ENCODE measurements around the gene SCRN1.

The SCRN1 gene

GRCh38 chr7:29929018-29929807 lies 60.4 kb downstream of the SCRN1 start:
- no peak for DNase-seq (ENCODE audit: low read depth in 1 of 2, low spot score in 1 of 2)

GRCh38 chr7:29926741-29927140 lies 62.9 kb downstream of the SCRN1 start:
- DNase-seq (ENCODE audit: low read depth in 1 of 2, low spot score in 1 of 2) = no peak

- DNase-seq (ENCODE audit: low read depth in 1 of 2, low spot score in 1 of 2) = no peak
These were observed 63.4 kb downstream of the SCRN1 start for GRCh38 chr7:29926216-29926615.

GRCh38 chr7:29924684-29925083 lies 64.9 kb downstream of the SCRN1 start:
- DNase-seq (ENCODE audit: low read depth in 1 of 2, low spot score in 1 of 2) = no peak

GRCh38 chr7:29924006-29924405 lies 65.6 kb downstream of the SCRN1 start:
- DNase-seq (ENCODE audit: low read depth in 1 of 2, low spot score in 1 of 2) = no peak

- no peak for DNase-seq (ENCODE audit: low read depth in 1 of 2, low spot score in 1 of 2)
These were observed 66.5 kb downstream of the SCRN1 start for GRCh38 chr7:29922921-29923700.

GRCh38 chr7:29921404-29922010 lies 68.1 kb downstream of the SCRN1 start:
- DNase-seq (ENCODE audit: low read depth in 1 of 2, low spot score in 1 of 2) = no peak

GRCh38 chr7:29920491-29920890 lies 69.1 kb downstream of the SCRN1 start:
- DNase-seq (ENCODE audit: low read depth in 1 of 2, low spot score in 1 of 2) = no peak

GRCh38 chr7:29919790-29920189 lies 69.8 kb downstream of the SCRN1 start:
- no peak for DNase-seq (ENCODE audit: low read depth in 1 of 2, low spot score in 1 of 2)

GRCh38 chr7:29918850-29919249 lies 70.8 kb downstream of the SCRN1 start:
- no peak for DNase-seq (ENCODE audit: low read depth in 1 of 2, low spot score in 1 of 2)

GRCh38 chr7:29917641-29918040 lies 72.0 kb downstream of the SCRN1 start:
- no peak for DNase-seq (ENCODE audit: low read depth in 1 of 2, low spot score in 1 of 2)

GRCh38 chr7:29915481-29916215 lies 74.0 kb downstream of the SCRN1 start:
- DNase-seq (ENCODE audit: low read depth in 1 of 2, low spot score in 1 of 2) = no peak

GRCh38 chr7:29914180-29914579 lies 75.4 kb downstream of the SCRN1 start:
- no peak for DNase-seq (ENCODE audit: low read depth in 1 of 2, low spot score in 1 of 2)

GRCh38 chr7:29906200-29907022 lies 83.2 kb downstream of the SCRN1 start:
- no peak for DNase-seq (ENCODE audit: low read depth in 1 of 2, low spot score in 1 of 2)

- DNase-seq (ENCODE audit: low read depth in 1 of 2, low spot score in 1 of 2) = no peak
These were observed 88.9 kb downstream of the SCRN1 start for GRCh38 chr7:29900745-29901144.

- DNase-seq (ENCODE audit: low read depth in 1 of 2, low spot score in 1 of 2) = no peak
These were observed 91.3 kb downstream of the SCRN1 start for GRCh38 chr7:29898301-29898700.

- DNase-seq (ENCODE audit: low read depth in 1 of 2, low spot score in 1 of 2) = no peak
These were observed 92.8 kb downstream of the SCRN1 start for GRCh38 chr7:29896685-29897411.

- DNase-seq (ENCODE audit: low read depth in 1 of 2, low spot score in 1 of 2) = no peak
These were observed 94.0 kb downstream of the SCRN1 start for GRCh38 chr7:29895559-29895958.

- DNase-seq (ENCODE audit: low read depth in 1 of 2, low spot score in 1 of 2) = no peak
These were observed 95.3 kb downstream of the SCRN1 start for GRCh38 chr7:29894256-29894655.

Measured in stimulated activated CD4-positive, alpha-beta T cell treated with anti-CD3 and anti-CD28 coated beads, Interleukin-15, amount 100 ng/mL, for 1 hour (primary cell).